GM19463 (cell line): ENCODE data around the gene SLC43A1.

ENCODE experiments used
- ATAC-seq: cut with Tn5 transposase; IDR thresholded peaks from one replicate; pipeline ENCODE4 v1.9.1; 2021; ENCODE audit warnings: mild to moderate bottlenecking, moderate library complexity; ENCODE audit not compliant: unreplicated experiment

SLC43A1 gene

GRCh38 chr11:57530215-57530595, 14.7 kb upstream of the SLC43A1 start:
- peak; percentile 0 for ATAC-seq

GRCh38 chr11:57529012-57529411, 13.5 kb upstream of the SLC43A1 start:
- ATAC-seq, result no peak

- no peak for ATAC-seq
These were observed 11.6 kb upstream of the SLC43A1 start for GRCh38 chr11:57527056-57527631.

- no peak for ATAC-seq
These were observed 7.9 kb upstream of the SLC43A1 start for GRCh38 chr11:57523419-57523818.

- no peak for ATAC-seq
These were observed 5.6 kb upstream of the SLC43A1 start for GRCh38 chr11:57521116-57521515.

- ATAC-seq, result no peak
These were observed 550 bp upstream of the SLC43A1 start for GRCh38 chr11:57516061-57516443.

GRCh38 chr11:57514538-57515331, 767 bp downstream of the SLC43A1 start:
- ATAC-seq, result peak; percentile 39

- peak; percentile 37 for ATAC-seq
These were observed 1.5 kb downstream of the SLC43A1 start for GRCh38 chr11:57513911-57514537.

GRCh38 chr11:57513452-57513795, 2.1 kb downstream of the SLC43A1 start:
- ATAC-seq, result no peak

GRCh38 chr11:57512646-57513451, 2.7 kb downstream of the SLC43A1 start:
- ATAC-seq, result no peak

- no peak for ATAC-seq
These were observed 3.6 kb downstream of the SLC43A1 start for GRCh38 chr11:57511741-57512430.

- ATAC-seq, result no peak
These were observed 6.9 kb downstream of the SLC43A1 start for GRCh38 chr11:57508341-57509170.

GRCh38 chr11:57506522-57506921, 9.0 kb downstream of the SLC43A1 start:
- ATAC-seq, result no peak

- ATAC-seq, result no peak
These were observed 11.0 kb downstream of the SLC43A1 start for GRCh38 chr11:57504511-57504910.

GRCh38 chr11:57502870-57503269, 12.6 kb downstream of the SLC43A1 start:
- no peak for ATAC-seq

GRCh38 chr11:57502376-57502775, 13.1 kb downstream of the SLC43A1 start:
- no peak for ATAC-seq

- no peak for ATAC-seq
These were observed 13.5 kb downstream of the SLC43A1 start for GRCh38 chr11:57501953-57502352.

GRCh38 chr11:57500926-57501325, 14.6 kb downstream of the SLC43A1 start:
- ATAC-seq, result no peak

- no peak for ATAC-seq
These were observed 15.0 kb downstream of the SLC43A1 start for GRCh38 chr11:57500515-57500914.

GRCh38 chr11:57499983-57500461, 15.5 kb downstream of the SLC43A1 start:
- no peak for ATAC-seq
